ENCODE data around the gene EPHA1. TPM values are rescaled to one million over a fixed set of nuclear protein-coding genes. Genes with fewer than 3 reads are reported as not detected.
A peak's percentile ranks its signal among the peaks of the same experiment; 100 is the strongest.

Gene EPHA1
- total and polyA plus RNA-seq, 4 donors = 10.3 to 21.0 (median 11.3) TPM

DNA sequence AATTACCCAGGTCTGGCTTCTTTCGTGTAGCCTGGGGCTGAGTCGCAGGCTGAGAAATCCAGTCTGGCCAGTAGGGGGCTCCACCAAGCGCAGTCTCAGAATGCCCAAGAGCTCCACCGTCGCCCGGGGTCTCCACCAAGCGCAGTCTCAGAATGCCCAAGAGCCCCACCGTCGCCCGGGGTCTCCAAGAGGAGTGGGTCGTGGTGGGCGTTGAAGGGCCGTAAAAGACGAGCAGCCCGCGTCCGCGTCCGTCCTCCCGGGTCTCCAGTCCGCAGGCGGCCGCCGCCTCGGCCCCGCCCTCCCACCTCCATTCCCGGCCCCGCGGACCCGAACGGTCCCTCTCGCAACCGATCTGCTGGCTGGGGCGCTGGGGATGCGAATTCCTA is 28.4 kb downstream of the EPHA1 start:
- H3K9ac ChIP-seq (ENCODE audit: low read depth in 1 of 2, low read length in 2 of 2) = peak overlapping the region; percentile 64 to 74
- under 1% methylated on average over 35 of the region's 35 CpGs for WGBS
- no peaks in the 10 kb centered on the region for H3K36me3 ChIP-seq (ENCODE audit: control insufficient read depth in 4 of 4, insufficient read depth in 3 of 4, low read depth in 1 of 4, low read length in 3 of 4)
- H3K27ac ChIP-seq (ENCODE audit: low read depth in 1 of 2, low read length in 2 of 2) = peak overlapping the region; percentile 96 to 98
- H3K4me1 ChIP-seq (ENCODE audit: control insufficient read depth in 4 of 4, insufficient read depth in 4 of 4, low read length in 3 of 4) = peaks cover 18 to 47% (median 35%) of the 10 kb centered on the region in 4 donors
- peak; percentile 83 for DNase-seq (ENCODE audit: low spot score)
- H3K9me3 ChIP-seq (ENCODE audit: control insufficient read depth in 4 of 4, low read length in 3 of 4) = no peaks in the 10 kb centered on the region
- H3K4me3 ChIP-seq (ENCODE audit: low read depth in 1 of 3, low read length in 3 of 3) = peak overlapping the region; percentile 74 to 92 (median 75)
- TF ChIP-seq, protein P1, sequence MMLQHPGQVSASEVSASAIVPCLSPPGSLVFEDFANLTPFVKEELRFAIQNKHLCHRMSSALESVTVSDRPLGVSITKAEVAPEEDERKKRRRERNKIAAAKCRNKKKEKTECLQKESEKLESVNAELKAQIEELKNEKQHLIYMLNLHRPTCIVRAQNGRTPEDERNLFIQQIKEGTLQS (IDR thresholded peaks at IDR 0.05) = no peak
- peak; percentile 73 for TF ChIP-seq YY1 (IDR thresholded peaks at IDR 0.05)
- TF ChIP-seq SP1 (IDR thresholded peaks at IDR 0.05) = no peak
- TF ChIP-seq RXRA (IDR thresholded peaks at IDR 0.05) = peak in 1 of 2 donors; percentile 5
- TF ChIP-seq GABPA (IDR thresholded peaks at IDR 0.05 in 1 of 2, conservative IDR thresholded peaks at IDR 0.05 in 1 of 2) = no peak
- TF ChIP-seq, protein P2, sequence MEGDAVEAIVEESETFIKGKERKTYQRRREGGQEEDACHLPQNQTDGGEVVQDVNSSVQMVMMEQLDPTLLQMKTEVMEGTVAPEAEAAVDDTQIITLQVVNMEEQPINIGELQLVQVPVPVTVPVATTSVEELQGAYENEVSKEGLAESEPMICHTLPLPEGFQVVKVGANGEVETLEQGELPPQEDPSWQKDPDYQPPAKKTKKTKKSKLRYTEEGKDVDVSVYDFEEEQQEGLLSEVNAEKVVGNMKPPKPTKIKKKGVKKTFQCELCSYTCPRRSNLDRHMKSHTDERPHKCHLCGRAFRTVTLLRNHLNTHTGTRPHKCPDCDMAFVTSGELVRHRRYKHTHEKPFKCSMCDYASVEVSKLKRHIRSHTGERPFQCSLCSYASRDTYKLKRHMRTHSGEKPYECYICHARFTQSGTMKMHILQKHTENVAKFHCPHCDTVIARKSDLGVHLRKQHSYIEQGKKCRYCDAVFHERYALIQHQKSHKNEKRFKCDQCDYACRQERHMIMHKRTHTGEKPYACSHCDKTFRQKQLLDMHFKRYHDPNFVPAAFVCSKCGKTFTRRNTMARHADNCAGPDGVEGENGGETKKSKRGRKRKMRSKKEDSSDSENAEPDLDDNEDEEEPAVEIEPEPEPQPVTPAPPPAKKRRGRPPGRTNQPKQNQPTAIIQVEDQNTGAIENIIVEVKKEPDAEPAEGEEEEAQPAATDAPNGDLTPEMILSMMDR (IDR thresholded peaks at IDR 0.05; ENCODE audit: low read depth, low read length, missing input control) = peak; percentile 87
- TF ChIP-seq REST (IDR thresholded peaks at IDR 0.05) = peak; percentile 12
- TF ChIP-seq RAD21 (IDR thresholded peaks at IDR 0.05) = peak; percentile 73 to 77
- TF ChIP-seq HNF4G (IDR thresholded peaks at IDR 0.05) = no peak
- H3K27me3 ChIP-seq (ENCODE audit: control insufficient read depth in 4 of 4, insufficient read depth in 4 of 4, low read length in 3 of 4) = no peaks in the 10 kb centered on the region

- 27% methylated on average over 15 of the region's 15 CpGs for WGBS
- H3K36me3 ChIP-seq (ENCODE audit: control insufficient read depth in 4 of 4, insufficient read depth in 3 of 4, low read depth in 1 of 4, low read length in 3 of 4) = no peaks in the 10 kb centered on the region
- no peak for DNase-seq (ENCODE audit: low spot score)
- peak overlapping the region in 2 of 3 donors; percentile 21 to 92 for H3K4me3 ChIP-seq (ENCODE audit: low read depth in 1 of 3, low read length in 3 of 3)
- peaks cover 18 to 42% (median 30%) of the 10 kb centered on the region in 4 donors for H3K4me1 ChIP-seq (ENCODE audit: control insufficient read depth in 4 of 4, insufficient read depth in 4 of 4, low read length in 3 of 4)
- TF ChIP-seq SP1 (IDR thresholded peaks at IDR 0.05) (peak; percentile 32), RAD21 (IDR thresholded peaks at IDR 0.05) (no peak)
- peak overlapping the region in 1 of 2 donors; percentile 74 for H3K9ac ChIP-seq (ENCODE audit: low read depth in 1 of 2, low read length in 2 of 2)
- H3K9me3 ChIP-seq (ENCODE audit: control insufficient read depth in 4 of 4, low read length in 3 of 4) = no peaks in the 10 kb centered on the region
- no peaks in the 10 kb centered on the region for H3K27me3 ChIP-seq (ENCODE audit: control insufficient read depth in 4 of 4, insufficient read depth in 4 of 4, low read length in 3 of 4)
- peak overlapping the region; percentile 96 to 98 for H3K27ac ChIP-seq (ENCODE audit: low read depth in 1 of 2, low read length in 2 of 2)
These were observed 28.9 kb downstream of the EPHA1 start for GRCh38 chr7:143379611-143380259.

DNA sequence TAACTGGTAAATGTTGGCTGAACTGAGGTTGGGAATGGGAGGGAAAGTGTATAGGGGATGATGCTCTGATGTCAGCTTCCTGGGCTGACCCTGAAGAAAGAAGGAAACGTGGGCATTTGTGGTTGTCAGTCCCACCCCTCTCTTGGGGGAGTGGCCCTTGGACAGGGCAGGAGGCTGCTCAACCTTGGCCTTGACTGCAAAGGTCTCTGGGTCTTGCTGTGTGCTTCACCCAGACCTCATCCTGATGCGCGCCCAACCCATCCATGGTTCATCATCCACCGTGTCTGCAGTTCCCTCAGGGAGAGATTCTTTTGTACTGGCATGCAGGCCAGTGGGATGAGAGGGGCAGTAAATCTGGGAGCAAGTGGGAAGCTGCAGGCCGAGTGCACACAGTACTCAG is 32.3 kb downstream of the EPHA1 start:
- Histone ChIP-seq H3K9me3 (ENCODE audit: control insufficient read depth in 4 of 4, low read length in 3 of 4) (no peaks in the 10 kb centered on the region), H3K27me3 (ENCODE audit: control insufficient read depth in 4 of 4, insufficient read depth in 4 of 4, low read length in 3 of 4) (no peaks in the 10 kb centered on the region), H3K4me1 (ENCODE audit: control insufficient read depth in 4 of 4, insufficient read depth in 4 of 4, low read length in 3 of 4) (peaks cover 3 to 11% (median 7%) of the 10 kb centered on the region in 4 donors), H3K4me3 (ENCODE audit: low read depth in 1 of 3, low read length in 3 of 3) (no peak overlapping the region), H3K36me3 (ENCODE audit: control insufficient read depth in 4 of 4, insufficient read depth in 3 of 4, low read depth in 1 of 4, low read length in 3 of 4) (no peaks in the 10 kb centered on the region), H3K9ac (ENCODE audit: low read depth in 1 of 2, low read length in 2 of 2) (no peak overlapping the region), H3K27ac (ENCODE audit: low read depth in 1 of 2, low read length in 2 of 2) (no peak overlapping the region)
- no peak for DNase-seq (ENCODE audit: low spot score)
- no peak for TF ChIP-seq TAF1 (conservative IDR thresholded peaks at IDR 0.05)
- TF ChIP-seq, protein P2 (IDR thresholded peaks at IDR 0.05; ENCODE audit: low read depth, low read length, missing input control) = no peak
- no peak for TF ChIP-seq MAX (IDR thresholded peaks at IDR 0.05)
- TF ChIP-seq YY1 (IDR thresholded peaks at IDR 0.05) = no peak
- TF ChIP-seq FOXA2 (IDR thresholded peaks at IDR 0.05) = no peak
- 87% methylated on average over 5 of the region's 5 CpGs for WGBS
